B cell (primary cell): ENCODE results near the gene HOXB7. TPM values are rescaled to one million over a fixed set of nuclear protein-coding genes. Genes with fewer than 3 reads are reported as not detected.

ENCODE experiments used
- ATAC-seq: fragments of 200-7000 bp; cut with Tn5 transposase; one replicate; pipeline ENCODE4 v1.10.0; 2021; ENCODE audit warnings: low read depth, mild to moderate bottlenecking, moderate number of reproducible peaks, moderate library complexity
- CTCF ChIA-PET: fragments of 350-600 bp; sonication (Branson Sonifier 250); formaldehyde crosslinking; loops from one replicate; lab custom pipeline; 2021; ENCODE audit warnings: antibody characterized with exemption, inconsistent platforms; lab: Charles Lee
- POLR2A ChIA-PET: fragments of 350-600 bp; sonication (Branson Sonifier 250); formaldehyde crosslinking; loops from one replicate; lab custom pipeline; 2021; ENCODE audit warnings: antibody characterized with exemption; lab: Charles Lee
- DNase-seq: peaks from one replicate; pipeline ENCODE4 v3.0.0; 2013
- H2AFZ ChIP-seq: 2 replicates; pipeline ENCODE4 v1.6.1; 2012; ENCODE audit warnings: mild to moderate bottlenecking, low read depth, low read length; ENCODE audit not compliant: insufficient read depth, poor library complexity, severe bottlenecking
- H3K27ac ChIP-seq, 2 donors: 1 replicate in 1 of 2; 2 replicates in 1 of 2; pipeline ENCODE4 v1.5.1; 2012 to 2013; ENCODE audit warnings: low read length in 2 of 2, mild to moderate bottlenecking in 2 of 2, moderate library complexity in 1 of 2
- H3K27me3 ChIP-seq, 4 experiments: fragments of 200-600 bp in 1 of 4; sonication (generic) in 1 of 4; replicated peaks in 1 of 4; 1 replicate in 2 of 4; 2 replicates in 2 of 4; pipeline versions ENCODE4 v1.6.1 to v1.7.0; 2013 to 2016; ENCODE audit warnings: low read length in 3 of 4, mild to moderate bottlenecking in 2 of 4, mixed read lengths in 1 of 4, moderate library complexity in 1 of 4; ENCODE audit not compliant: insufficient read depth in 4 of 4, control insufficient read depth in 3 of 4; ENCODE audit errors: control extremely low read depth in 1 of 4
- H3K36me3 ChIP-seq, 2 experiments: replicated peaks in 1 of 2; 1 replicate in 1 of 2; 2 replicates in 1 of 2; pipeline versions ENCODE4 v1.6.1 to v1.7.1; 2013; ENCODE audit warnings: low read length in 1 of 2; ENCODE audit not compliant: insufficient read depth in 2 of 2, control insufficient read depth in 1 of 2; ENCODE audit errors: control extremely low read depth in 1 of 2, extremely low read depth in 1 of 2
- H3K4me1 ChIP-seq, 2 donors: fragments of 200-600 bp in 1 of 2; sonication (generic) in 1 of 2; 1 replicate in 1 of 2; 2 replicates in 1 of 2; pipeline versions ENCODE4 v1.5.1 to v1.6.1; 2013 to 2017; ENCODE audit warnings: low read length in 2 of 2; ENCODE audit not compliant: control insufficient read depth in 2 of 2, insufficient read depth in 2 of 2
- H3K4me2 ChIP-seq: replicated peaks from 2 replicates; pipeline ENCODE3; 2012; ENCODE audit warnings: mild to moderate bottlenecking, low read depth, low read length; ENCODE audit not compliant: poor library complexity, severe bottlenecking
- H3K4me3 ChIP-seq, 5 experiments: fragments of 200-600 bp in 1 of 5; sonication (generic) in 1 of 5; 1 replicate in 3 of 5; 2 replicates in 2 of 5; pipeline versions ENCODE4 v1.5.1 to v1.7.0; 2011 to 2016; ENCODE audit warnings: low read length in 4 of 5, mild to moderate bottlenecking in 4 of 5, low read depth in 2 of 5, control low read depth in 1 of 5, moderate library complexity in 1 of 5; ENCODE audit not compliant: insufficient read depth in 1 of 5; ENCODE audit errors: control extremely low read depth in 1 of 5, extremely low read depth in 1 of 5
- H3K79me2 ChIP-seq: fragments of 200-600 bp; sonication (generic); one replicate; pipeline ENCODE4 v1.6.0; 2016; ENCODE audit warnings: low read length; ENCODE audit not compliant: control insufficient read depth, insufficient read depth
- H3K9ac ChIP-seq: fragments of 200-600 bp; sonication (generic); 2 replicates; pipeline ENCODE4 v1.6.1; 2017; ENCODE audit warnings: mild to moderate bottlenecking, low read length, moderate library complexity
- H3K9me3 ChIP-seq, 3 donors: one replicate each; pipeline versions ENCODE4 v1.6.1 to v1.7.1; 2013; ENCODE audit warnings: low read length in 2 of 3; ENCODE audit not compliant: control insufficient read depth in 2 of 3, insufficient read depth in 1 of 3; ENCODE audit errors: control extremely low read depth in 1 of 3
- H4K20me1 ChIP-seq: 2 replicates; pipeline ENCODE4 v1.6.0; 2012; ENCODE audit warnings: mild to moderate bottlenecking, low read length; ENCODE audit not compliant: insufficient read depth, control insufficient read depth, poor library complexity, severe bottlenecking
- H3K27ac Mint-ChIP-seq: one replicate; pipeline ENCODE4 v1.8.0; 2021; ENCODE audit warnings: mixed read lengths
- H3K27me3 Mint-ChIP-seq: one replicate; pipeline ENCODE4 v1.8.0; 2021; ENCODE audit warnings: mixed read lengths
- H3K4me1 Mint-ChIP-seq: one replicate; pipeline ENCODE4 v1.8.0; 2021; ENCODE audit warnings: mixed read lengths
- H3K4me3 Mint-ChIP-seq: one replicate; pipeline ENCODE4 v1.8.0; 2021; ENCODE audit warnings: mixed read lengths
- H3K9me3 Mint-ChIP-seq: one replicate; pipeline ENCODE4 v1.8.0; 2022; ENCODE audit warnings: mixed read lengths; ENCODE audit not compliant: insufficient read depth
- CTCF ChIP-seq: fragments of 200-600 bp; IDR thresholded peaks from one replicate; pipeline ENCODE4 v1.8.0; 2022; ENCODE audit warnings: antibody characterized with exemption, mild to moderate bottlenecking
- EZH2 ChIP-seq: IDR thresholded peaks from 2 replicates; pipeline ENCODE4 v1.6.1; 2012; ENCODE audit warnings: borderline replicate concordance, low read depth, mild to moderate bottlenecking, moderate library complexity, low read length; ENCODE audit not compliant: insufficient read depth, poor library complexity, severe bottlenecking
- WGBS: methylation state at CpG from one replicate; pipeline ENCODE4 v1.1.5; 2013; ENCODE audit warnings: missing lambda C conversion rate; ENCODE audit not compliant: insufficient coverage; 5-methylcytosine and 5-hydroxymethylcytosine counted together
- intact Hi-C: fragments of 100-400 bp; cut with micrococcal nuclease; formaldehyde crosslinking; loops from one replicate; pipeline ENCODE4 v1.10.0; 2022
- polyA plus RNA-seq: library from polyadenylated mRNA; depleted of rRNA; stranded (reverse); fragments of >200 nt; gene quantifications from 2 replicates; pipeline ENCODE4 v1.2.3, GENCODE V29; 2012
- total RNA-seq, 2 donors: library from RNA; stranded (reverse); fragments of 120-200 nt in 1 of 2; gene quantifications; 1 replicate in 1 of 2; 2 replicates in 1 of 2; pipeline versions ENCODE4 v1.2.3 to v1.2.4, GENCODE V29; 2013 to 2022

Gene HOXB7
- total and polyA plus RNA-seq, 2 donors (not counting 1 experiment from before 2014, with no cell fraction given): 0.25 to 1.3 TPM

DNA sequence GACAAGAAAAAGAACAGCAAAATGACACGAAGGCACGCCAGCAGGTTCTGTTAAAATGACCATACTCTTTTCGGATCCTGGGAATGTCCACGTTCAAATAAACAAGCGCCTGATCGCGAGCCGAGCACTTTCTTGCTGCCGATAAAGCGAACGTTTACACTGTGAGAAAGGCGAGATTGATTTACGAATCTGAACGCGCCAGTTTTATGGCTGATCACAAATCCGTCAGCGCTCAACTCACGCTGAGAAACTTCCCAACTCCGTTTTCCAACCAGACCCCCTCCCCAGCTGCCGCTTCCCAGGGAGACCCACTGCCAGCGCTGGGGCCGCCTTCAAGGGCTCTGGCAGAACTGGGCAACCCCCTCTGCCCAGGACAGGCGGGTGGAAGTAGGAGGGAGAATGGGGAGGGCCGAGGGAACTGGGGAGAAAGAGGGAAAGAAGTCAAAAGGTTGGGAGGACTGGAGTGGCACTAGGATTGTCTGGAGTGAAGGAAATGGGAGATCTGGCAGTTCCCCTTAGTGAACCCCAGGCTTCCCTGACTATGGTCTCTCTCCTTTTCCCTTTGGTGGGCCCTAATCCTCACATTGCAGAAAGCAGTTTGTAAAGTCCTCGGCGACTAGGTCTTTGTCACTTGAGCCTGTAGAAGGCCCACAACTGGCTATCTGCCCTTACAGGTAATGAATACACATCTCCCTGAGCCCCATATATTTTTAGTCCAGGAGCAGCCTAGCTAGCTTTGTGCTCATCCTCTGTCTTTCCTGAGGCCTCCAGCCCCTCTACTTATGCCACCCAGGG is 39.6 kb downstream of the HOXB7 start:
- no peak for ATAC-seq
- no peaks in the 10 kb centered on the region for H3K9me3 Mint-ChIP-seq
- Histone ChIP-seq H3K36me3 (no peaks in the 10 kb centered on the region), H3K79me2 (no peaks in the 10 kb centered on the region), H2AFZ (no peak overlapping the region), H3K4me2 (no peak overlapping the region), H3K4me1 (peaks cover 11 to 14% of the 10 kb centered on the region in 2 donors), H3K4me3 (no peak overlapping the region), H3K27ac (no peak overlapping the region), H4K20me1 (no peaks in the 10 kb centered on the region), H3K27me3 (peaks cover 0 to 45% (median 22%) of the 10 kb centered on the region in 4 experiments), H3K9ac (no peak overlapping the region), H3K9me3 (peaks cover 0 to 6% (median 0%) of the 10 kb centered on the region in 3 donors)
- peaks cover 18% of the 10 kb centered on the region for H3K27me3 Mint-ChIP-seq
- DNase-seq: no peak
- ChIA-PET CTCF (interaction anchor here (0.5 kb wide), 1 partner anchor 741 kb away, joined by 3 read pairs; no protein-coding TSS in a partner anchor), POLR2A (no interaction called here)
- H3K27ac Mint-ChIP-seq: no peak overlapping the region
- TF ChIP-seq EZH2: no peak
- TF ChIP-seq CTCF: no peak
- H3K4me1 Mint-ChIP-seq: peaks cover 11% of the 10 kb centered on the region
- no peak overlapping the region for H3K4me3 Mint-ChIP-seq
- intact Hi-C loops: no loop called here
- 80% methylated on average over 22 of the region's 26 CpGs for WGBS
